Tibial nerve (tissue), 4 donors: ENCODE results near the gene MUL1. TPM values are rescaled to one million over a fixed set of nuclear protein-coding genes. Genes with fewer than 3 reads are reported as not detected.

Source experiments
- DNase-seq, 2 donors: peaks; one replicate each; pipeline ENCODE4 v3.0.0-alpha.2; 2019; ENCODE audit warnings: low spot score in 2 of 2
- H3K27ac ChIP-seq, 4 donors: fragments of 200-600 bp; sonication (generic) in 3 of 4; one replicate each; pipeline ENCODE4 v1.5.1; 2017 to 2019; ENCODE audit warnings: mild to moderate bottlenecking in 1 of 4
- H3K27me3 ChIP-seq, 2 donors: fragments of 200-600 bp; sonication (generic) in 1 of 2; one replicate each; pipeline versions ENCODE4 v1.5.1 to v1.6.0; 2017 to 2019
- H3K36me3 ChIP-seq, 3 donors: fragments of 200-600 bp; sonication (generic); one replicate each; pipeline ENCODE4 v1.5.1; 2018 to 2019
- H3K4me1 ChIP-seq, 4 donors: fragments of 200-600 bp; sonication (generic) in 3 of 4; one replicate each; pipeline ENCODE4 v1.5.1; 2017 to 2019
- H3K4me3 ChIP-seq, 4 donors: fragments of 200-600 bp; sonication (generic) in 3 of 4; one replicate each; pipeline ENCODE4 v1.5.1; 2017 to 2019; ENCODE audit warnings: mild to moderate bottlenecking in 1 of 4, moderate library complexity in 1 of 4
- H3K9me3 ChIP-seq, 4 donors: fragments of 200-600 bp; sonication (generic) in 3 of 4; one replicate each; pipeline ENCODE4 v1.5.1; 2017 to 2019
- CTCF ChIP-seq, 5 experiments: fragments of 200-600 bp in 3 of 5; fragments of 450-650 bp in 2 of 5; sonication (generic) in 3 of 5; IDR thresholded peaks; one replicate each; pipeline ENCODE4 v1.5.1; 2016 to 2019; ENCODE audit warnings: antibody characterized with exemption in 5 of 5, mild to moderate bottlenecking in 3 of 5, moderate library complexity in 2 of 5
- EP300 ChIP-seq, 2 donors: sonication (generic); formaldehyde crosslinking; IDR thresholded peaks; one replicate each; pipeline ENCODE4 v1.6.1; 2017; ENCODE audit warnings: antibody characterized with exemption in 2 of 2, mild to moderate bottlenecking in 1 of 2
- POLR2A ChIP-seq, 2 donors: fragments of 450-650 bp; IDR thresholded peaks; one replicate each; pipeline ENCODE4 v1.6.1; 2017; ENCODE audit warnings: antibody characterized with exemption in 2 of 2, mild to moderate bottlenecking in 2 of 2, moderate library complexity in 2 of 2
- WGBS, 2 donors: methylation state at CpG; one replicate each; pipeline ENCODE4 v1.1.5; 2018; 5-methylcytosine and 5-hydroxymethylcytosine counted together
- total RNA-seq, 4 donors: library from RNA; depleted of rRNA; stranded (reverse); fragments of >200 nt; gene quantifications; one replicate each; pipeline ENCODE4 v1.1.0, GENCODE V29; 2016

The MUL1 gene
- total RNA-seq, 4 donors from 2014 or later = 27.5 to 31.2 (median 30.6) TPM

GRCh38 chr1:20496241-20496661, 11.7 kb downstream of the MUL1 start:
- Histone ChIP-seq H3K9me3 (no peaks in the 10 kb centered on the region), H3K36me3 (peaks cover 0 to 48% (median 16%) of the 10 kb centered on the region in 3 donors), H3K4me3 (no peak overlapping the region), H3K27ac (no peak overlapping the region), H3K4me1 (peaks cover 0 to 23% (median 4%) of the 10 kb centered on the region in 4 donors), H3K27me3 (no peaks in the 10 kb centered on the region)
- 73 to 78% methylated on average over 8 of the region's 8 CpGs for WGBS, 2 donors
- DNase-seq = no peak
- no peak for TF ChIP-seq POLR2A (IDR thresholded peaks at IDR 0.05)
- no peak for TF ChIP-seq EP300 (IDR thresholded peaks at IDR 0.05)
- TF ChIP-seq CTCF (IDR thresholded peaks at IDR 0.05) = no peak

- no peaks in the 10 kb centered on the region for H3K9me3 ChIP-seq
- 100% methylated on average over 1 of the region's 1 CpG for WGBS, 2 donors
- no peak for TF ChIP-seq CTCF (IDR thresholded peaks at IDR 0.05)
- no peak for TF ChIP-seq EP300 (IDR thresholded peaks at IDR 0.05)
- no peak for TF ChIP-seq POLR2A (IDR thresholded peaks at IDR 0.05)
- DNase-seq = no peak
- H3K4me1 ChIP-seq = peaks cover 0 to 23% (median 4%) of the 10 kb centered on the region in 4 donors
- no peak overlapping the region for H3K4me3 ChIP-seq
- no peaks in the 10 kb centered on the region for H3K27me3 ChIP-seq
- peaks cover 0 to 42% (median 10%) of the 10 kb centered on the region in 3 donors for H3K36me3 ChIP-seq
- no peak overlapping the region for H3K27ac ChIP-seq
Observed at GRCh38 chr1:20495661-20496060, 12.3 kb downstream of the MUL1 start.

- WGBS, 2 donors = 45 to 47% methylated on average over 5 of the region's 5 CpGs
- H3K27me3 ChIP-seq = no peaks in the 10 kb centered on the region
- peaks cover 0 to 23% (median 4%) of the 10 kb centered on the region in 4 donors for H3K4me1 ChIP-seq
- TF ChIP-seq CTCF (IDR thresholded peaks at IDR 0.05) (no peak), EP300 (IDR thresholded peaks at IDR 0.05) (no peak), POLR2A (IDR thresholded peaks at IDR 0.05) (no peak)
- H3K27ac ChIP-seq = no peak overlapping the region
- H3K4me3 ChIP-seq = no peak overlapping the region
- H3K9me3 ChIP-seq = no peaks in the 10 kb centered on the region
- H3K36me3 ChIP-seq = peaks cover 0 to 33% (median 6%) of the 10 kb centered on the region in 3 donors
- no peak for DNase-seq
Observed at GRCh38 chr1:20494609-20495311, 13.2 kb downstream of the MUL1 start.

- Histone ChIP-seq H3K27ac (peak overlapping the region in 1 of 4 donors; percentile 2), H3K27me3 (no peaks in the 10 kb centered on the region)
- WGBS, 2 donors = 3% methylated on average over 16 of the region's 16 CpGs
Observed at GRCh38 chr1:20493839-20494608, 13.9 kb downstream of the MUL1 start.

More at GRCh38 chr1:20493839-20494608, 13.9 kb downstream of the MUL1 start:
- no peak overlapping the region for H3K4me3 ChIP-seq
- H3K36me3 ChIP-seq = peaks cover 0 to 26% (median 0%) of the 10 kb centered on the region in 3 donors
- H3K9me3 ChIP-seq = no peaks in the 10 kb centered on the region
- H3K4me1 ChIP-seq = peaks cover 0 to 23% (median 4%) of the 10 kb centered on the region in 4 donors
- TF ChIP-seq EP300 (IDR thresholded peaks at IDR 0.05) = peak in 1 of 2 donors; percentile 13
- peak; percentile 92 to 97 (median 96) for TF ChIP-seq CTCF (IDR thresholded peaks at IDR 0.05)
- no peak for TF ChIP-seq POLR2A (IDR thresholded peaks at IDR 0.05)
- peak; percentile 82 to 95 for DNase-seq
